ENCODE results near the gene ARHGAP31.

- TF ChIP-seq CTCF (conservative IDR thresholded peaks at IDR 0.05; ENCODE audit: low read depth in 2 of 2) (no peak), EZH2phosphoT487 (IDR thresholded peaks at IDR 0.05; ENCODE audit: unreplicated experiment) (no peak), JUNB (IDR thresholded peaks at IDR 0.05; ENCODE audit: unreplicated experiment) (no peak)
Measured at GRCh38 chr3:119289404-119289770, 4.8 kb upstream of the ARHGAP31 start.

Measured in GM23338 (cell line).